H1 (cell line): ENCODE measurements around the gene RECK.

Source experiments
- MAFK ChIP-seq: IDR thresholded peaks from 2 replicates; pipeline ENCODE4 v1.6.1; 2012; ENCODE audit warnings: low read depth, mild to moderate bottlenecking, improper control_type of control experiment, low read length
- POLR2A ChIP-seq, 2 experiments: IDR thresholded peaks; 1 replicate in 1 of 2; 2 replicates in 1 of 2; pipeline ENCODE4 v1.6.1; 2011; ENCODE audit warnings: low read depth in 2 of 2, low read length in 2 of 2, mild to moderate bottlenecking in 2 of 2; ENCODE audit errors: control extremely low read depth in 1 of 2

DNA sequence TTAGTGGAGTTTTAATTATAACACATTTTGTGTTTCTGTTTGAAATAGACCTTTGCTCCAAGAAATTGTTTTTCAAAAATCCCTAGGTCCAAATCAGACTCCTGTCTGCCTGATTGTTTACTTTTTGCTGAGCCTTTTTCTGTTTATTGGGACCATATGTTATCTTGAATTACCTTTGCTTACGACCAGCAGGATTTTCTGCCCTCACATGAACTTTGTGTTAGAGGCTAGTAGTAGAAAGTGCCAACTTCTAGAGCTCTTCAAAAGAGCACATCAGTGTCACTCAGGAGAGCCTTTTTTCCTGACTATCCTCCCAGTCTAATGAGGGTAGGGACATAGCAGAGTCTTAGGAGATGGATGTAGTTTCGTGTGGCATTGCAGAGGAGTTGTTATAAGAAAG is 10.2 kb downstream of the RECK start:
- TF ChIP-seq POLR2A (IDR thresholded peaks at IDR 0.05; ENCODE audit: control extremely low read depth in 1 of 2, low read depth in 2 of 2, low read length in 2 of 2) (no peak), MAFK (no peak)
